ENCODE results near the gene FAM43B.

The FAM43B gene

DNA sequence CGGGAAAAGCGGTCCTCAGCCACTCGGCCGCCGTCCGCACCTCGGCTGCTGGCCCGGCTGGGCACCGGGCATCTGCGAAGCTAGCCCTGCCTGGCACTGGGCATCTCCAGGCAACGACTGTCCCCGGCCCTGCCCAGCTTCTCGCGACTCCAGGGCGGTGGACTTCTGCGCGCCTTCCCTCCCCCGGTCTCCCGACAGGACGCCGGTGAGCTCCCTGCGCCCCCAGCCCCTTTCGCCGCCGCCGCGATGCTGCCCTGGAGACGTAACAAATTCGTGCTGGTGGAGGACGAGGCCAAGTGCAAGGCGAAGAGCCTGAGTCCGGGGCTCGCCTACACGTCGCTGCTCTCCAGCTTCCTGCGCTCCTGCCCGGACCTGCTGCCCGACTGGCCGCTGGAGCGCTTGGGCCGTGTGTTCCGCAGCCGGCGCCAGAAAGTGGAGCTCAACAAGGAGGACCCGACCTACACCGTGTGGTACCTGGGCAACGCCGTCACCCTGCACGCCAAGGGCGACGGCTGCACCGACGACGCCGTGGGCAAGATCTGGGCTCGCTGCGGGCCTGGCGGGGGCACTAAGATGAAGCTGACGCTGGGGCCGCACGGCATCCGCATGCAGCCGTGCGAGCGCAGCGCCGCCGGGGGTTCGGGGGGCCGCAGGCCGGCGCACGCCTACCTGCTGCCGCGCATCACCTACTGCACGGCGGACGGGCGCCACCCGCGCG is 514 bp downstream of the FAM43B start:
- no peak for DNase-seq

DNA sequence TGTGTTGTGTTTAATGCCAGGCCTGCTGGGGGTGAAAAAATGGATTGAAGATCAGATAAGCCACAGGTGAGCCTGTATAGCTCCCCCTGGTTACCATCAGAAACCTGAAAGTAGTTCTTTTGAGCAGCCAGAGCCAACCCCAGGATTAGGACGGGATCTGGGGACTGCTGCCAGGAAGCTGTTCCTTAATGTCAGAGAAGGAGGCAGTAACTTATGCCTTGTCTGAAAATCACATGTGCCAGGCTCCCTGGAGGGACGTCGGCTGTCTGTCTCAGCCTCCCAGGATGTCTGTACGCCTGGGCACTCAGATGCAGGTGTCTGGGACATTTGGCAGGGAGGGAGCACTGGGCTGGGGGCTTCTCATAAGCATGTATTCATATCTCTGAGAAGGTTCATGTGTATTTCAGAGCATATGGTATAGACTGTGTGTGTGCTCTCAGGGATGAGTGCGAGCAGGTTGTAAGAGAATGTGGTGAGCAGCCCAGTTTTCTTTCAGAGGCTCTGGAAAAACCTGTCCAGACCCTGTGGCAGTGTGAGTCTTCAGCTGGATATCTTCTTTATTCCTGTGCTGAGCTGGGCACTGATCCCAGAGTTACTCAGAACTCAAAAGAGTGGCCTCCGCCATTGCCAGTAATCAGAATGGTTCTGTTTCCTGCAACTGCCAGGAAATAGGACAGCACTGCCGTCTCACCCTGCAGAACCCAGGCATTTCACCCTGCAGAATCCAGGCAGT is 2.8 kb downstream of the FAM43B start:
- DNase-seq, result no peak

DNA sequence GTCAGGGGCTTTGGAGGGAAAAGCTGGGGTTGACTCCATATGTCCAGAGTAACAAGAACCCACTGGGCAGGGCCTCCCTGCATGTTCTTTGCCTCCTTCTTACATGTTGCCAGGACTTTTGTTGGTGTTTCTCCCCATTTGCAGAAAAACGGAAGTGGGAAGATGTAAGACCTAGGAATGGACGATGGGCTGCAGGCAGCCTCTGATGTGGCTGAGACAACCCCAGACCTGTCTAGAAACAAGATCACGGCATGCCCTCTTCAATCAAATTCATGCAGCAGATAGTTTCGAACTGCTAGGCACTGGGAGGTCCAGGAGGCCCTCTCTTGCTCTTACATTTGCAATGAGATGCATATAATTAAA is 3.4 kb downstream of the FAM43B start:
- no peak for DNase-seq

DNA sequence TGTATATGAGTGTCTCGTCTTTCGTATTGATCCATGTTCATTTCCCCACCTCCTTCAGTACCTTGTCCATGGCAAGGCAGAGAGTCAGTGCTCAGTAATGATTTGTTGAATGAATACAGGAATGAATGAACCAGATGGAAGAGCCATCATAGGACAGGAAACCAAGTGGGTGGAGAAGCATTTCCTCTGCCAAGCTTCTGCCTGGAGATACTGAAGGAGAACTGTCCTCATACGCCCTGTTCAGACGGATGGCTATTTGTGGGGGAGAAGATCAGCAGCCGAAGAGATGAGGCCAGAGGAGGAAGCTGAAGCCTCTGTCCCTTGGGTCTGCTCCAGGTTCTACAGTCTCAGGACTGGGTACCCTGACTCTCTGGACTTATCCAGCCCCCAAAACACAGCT is 5.8 kb downstream of the FAM43B start:
- DNase-seq, result no peak

DNA sequence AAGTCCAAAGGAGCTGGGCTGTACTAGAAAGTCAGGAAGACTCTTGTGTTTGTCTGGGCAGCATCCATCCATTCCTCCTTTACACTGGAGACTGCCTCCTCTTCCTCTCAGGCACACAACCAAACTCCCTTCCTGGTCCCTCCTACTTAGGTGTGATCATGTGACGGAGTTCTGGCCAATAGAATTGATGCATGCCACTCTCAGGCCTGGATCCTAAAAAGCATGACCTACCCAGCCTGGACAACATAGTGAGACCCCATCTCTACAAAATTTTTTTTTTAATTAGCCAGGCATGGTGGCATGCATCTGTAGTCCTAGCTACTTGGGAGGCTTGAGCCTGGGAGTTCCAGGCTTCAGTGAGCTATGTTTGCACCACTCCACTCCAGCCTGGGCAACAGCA is 8.6 kb downstream of the FAM43B start:
- DNase-seq, result no peak

DNA sequence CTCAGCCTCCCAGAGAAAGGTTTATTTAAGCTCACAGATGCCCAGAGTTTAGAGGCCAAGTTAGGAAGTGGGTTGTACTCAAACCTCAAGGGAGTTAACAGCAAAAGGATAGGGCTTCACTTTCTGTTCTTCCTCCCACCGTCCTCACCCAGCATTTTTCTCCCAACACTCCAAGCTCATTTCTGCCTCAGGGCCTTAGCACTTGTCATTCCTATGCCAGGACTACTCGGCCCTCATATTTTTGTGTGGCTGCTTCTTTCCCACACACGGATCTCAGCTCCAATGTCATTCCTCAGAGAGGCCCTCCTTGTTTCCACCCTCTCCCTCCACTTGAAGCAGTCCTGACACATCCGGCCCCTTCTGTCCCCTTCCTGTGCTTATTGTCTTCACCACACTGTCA is 12.9 kb downstream of the FAM43B start:
- DNase-seq, result no peak

DNA sequence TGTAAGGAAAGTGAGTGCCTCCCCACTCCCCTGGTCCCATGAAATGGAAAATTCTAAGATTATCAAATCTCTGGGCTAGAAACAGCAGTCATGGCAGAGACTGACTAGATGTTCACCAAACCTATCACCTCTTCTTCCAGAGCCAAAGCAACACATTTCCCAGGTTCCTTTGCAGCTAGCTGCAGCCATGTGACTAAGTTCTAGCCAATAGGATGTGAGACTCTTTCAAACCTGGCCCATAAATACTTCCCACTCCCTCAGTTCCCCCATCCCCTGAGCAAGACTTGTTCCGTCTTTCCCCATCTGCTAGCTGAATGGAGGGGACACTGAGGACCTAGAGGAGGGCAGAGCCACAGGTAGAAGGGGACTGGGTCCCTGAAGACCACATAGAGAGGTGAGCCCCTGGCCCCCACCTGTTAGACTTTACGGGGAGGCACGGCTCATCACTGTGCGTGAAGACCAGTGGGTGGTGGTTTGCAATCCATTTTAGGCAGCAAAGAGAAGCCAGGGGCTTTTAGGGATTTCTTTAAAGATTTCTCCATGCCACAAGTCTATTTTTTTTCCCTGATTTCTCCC is 17.2 kb downstream of the FAM43B start:
- no peak for DNase-seq

DNA sequence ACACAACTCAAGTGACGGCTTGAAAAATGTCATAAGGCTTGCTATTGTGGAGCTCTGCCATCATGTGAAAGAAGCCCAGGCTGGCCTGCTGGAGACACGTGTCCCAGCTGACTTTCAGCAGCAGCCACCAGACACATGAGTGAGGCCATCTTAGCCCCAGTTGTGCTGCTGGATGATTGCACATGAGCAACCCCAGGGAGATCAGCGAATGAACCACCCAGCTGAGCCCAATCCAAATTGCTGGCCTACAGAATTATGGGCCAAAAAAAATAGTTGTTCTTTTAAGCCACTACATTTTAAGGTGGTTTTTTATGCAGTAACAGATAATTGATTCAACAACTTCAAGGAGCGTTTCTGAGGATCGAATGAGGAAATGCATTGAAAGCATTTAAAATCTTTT is 19.1 kb downstream of the FAM43B start:
- DNase-seq, result no peak

DNA sequence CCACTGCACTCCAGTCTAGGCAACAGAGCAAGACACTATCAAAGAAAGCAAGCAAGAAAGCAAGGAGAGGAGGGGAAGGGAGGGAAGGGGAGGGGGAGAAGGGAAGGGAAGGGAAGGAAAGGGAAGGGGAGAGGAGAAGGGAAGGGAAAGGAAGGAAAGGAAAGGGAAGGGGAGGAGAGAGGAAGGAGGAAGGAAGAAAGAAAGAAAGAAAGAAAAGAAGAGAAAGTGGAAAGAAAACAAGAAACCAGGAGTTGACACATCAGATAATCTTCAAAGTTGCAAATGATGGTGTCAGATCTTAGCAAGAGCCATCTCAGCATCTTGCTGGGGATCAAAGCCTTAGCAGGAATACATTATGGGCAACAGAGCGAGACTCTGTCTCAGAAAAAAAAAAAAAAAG is 21.6 kb downstream of the FAM43B start:
- no peak for DNase-seq

DNA sequence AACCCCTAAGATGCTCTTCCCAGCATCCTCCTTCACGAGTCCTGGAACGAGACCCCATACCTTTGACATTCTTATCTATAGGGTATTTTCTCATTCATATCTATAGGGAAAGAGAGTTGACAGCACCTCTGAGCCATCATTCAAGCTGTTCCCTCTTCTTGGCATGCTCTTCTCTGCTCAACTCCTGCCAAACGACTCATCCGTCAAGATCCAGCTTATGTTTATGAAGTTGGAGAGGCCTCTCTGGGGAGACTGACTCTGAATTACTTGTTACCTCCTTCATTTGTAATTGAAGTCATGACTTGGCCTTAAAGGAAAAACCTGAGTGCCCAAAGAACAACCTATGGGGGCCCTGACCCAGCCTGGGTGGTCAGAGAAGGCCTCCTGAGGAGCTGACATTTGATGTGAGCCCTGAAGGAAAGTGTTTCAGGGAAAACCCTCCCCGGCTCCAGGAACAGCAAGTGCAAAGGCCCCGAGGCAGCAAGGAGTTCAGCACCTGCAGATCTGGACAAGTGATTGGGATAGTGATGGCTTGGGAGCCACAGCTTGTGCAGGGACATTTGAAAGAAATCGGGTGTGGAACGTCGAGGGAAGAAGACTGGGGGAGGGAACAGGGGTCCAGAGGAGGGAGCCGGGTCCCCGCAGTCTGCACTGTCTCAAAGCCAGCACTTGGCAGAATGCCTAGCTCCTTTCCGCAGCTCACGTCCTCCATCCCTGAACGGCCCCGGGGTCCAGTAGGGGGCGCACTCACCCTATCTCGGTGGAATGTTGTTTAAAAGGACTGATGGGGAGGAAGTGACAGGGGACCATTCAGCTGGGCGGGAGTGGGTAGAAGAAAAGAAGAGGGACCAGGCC is 22.5 kb downstream of the FAM43B start:
- DNase-seq, result peak in 2 of 4 experiments; percentile 20 to 40

DNA sequence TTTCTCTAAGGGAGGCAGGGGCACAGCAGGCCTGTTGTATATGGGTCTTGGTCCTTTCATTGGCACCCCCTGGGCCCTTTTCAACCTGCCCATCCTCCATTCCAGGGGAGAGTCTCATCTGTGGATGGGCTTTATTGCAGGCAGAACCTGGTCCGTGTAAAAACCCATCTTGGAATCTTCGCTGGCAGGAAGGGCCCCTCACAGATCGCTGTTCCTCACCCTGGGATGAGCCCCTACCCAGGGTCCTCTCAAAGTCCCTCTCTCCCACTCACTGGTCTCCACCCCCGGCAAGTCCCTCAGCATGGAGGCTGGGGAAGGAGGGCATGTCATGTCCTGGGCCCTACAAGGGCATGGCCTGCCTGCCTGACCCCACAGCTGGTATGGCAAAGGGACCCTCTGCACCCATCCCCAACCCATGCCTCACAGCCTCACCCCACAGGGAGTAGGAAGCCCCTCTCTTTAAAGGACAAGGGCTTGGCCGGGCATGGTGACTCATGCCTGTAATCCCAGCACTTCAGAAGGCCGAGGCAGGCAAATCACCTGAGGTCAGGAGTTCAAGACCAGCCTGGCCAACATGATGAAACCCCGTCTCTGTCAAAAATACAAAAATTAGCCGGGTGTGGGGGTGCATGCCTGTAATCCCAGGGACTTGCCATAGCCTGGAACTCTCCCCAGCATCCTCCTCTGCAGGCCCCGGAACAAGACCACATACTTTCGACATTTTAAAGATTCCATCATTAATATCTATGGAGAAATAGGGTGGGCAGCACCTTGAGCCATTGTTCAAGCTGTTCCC is 23.4 kb downstream of the FAM43B start:
- DNase-seq, result no peak

DNA sequence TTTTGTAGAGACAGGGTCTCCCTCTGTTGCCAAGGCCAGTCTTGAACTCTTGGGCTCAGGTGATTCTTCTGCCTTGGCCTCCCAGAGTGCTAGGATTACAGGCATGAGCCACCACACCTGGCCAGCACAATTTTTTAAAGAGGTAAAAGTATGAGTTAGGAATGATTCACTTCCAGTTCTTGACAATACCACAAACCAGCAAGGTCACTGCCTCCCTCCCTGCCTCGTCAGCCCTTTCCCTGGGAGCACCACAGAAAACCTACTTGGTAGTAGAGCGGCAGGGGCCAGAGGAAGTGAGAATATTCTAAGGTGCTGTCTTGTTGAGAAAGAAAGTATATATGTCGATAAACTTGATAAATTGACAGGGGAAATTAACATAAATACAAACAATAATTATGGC is 25.7 kb downstream of the FAM43B start:
- no peak for DNase-seq

DNA sequence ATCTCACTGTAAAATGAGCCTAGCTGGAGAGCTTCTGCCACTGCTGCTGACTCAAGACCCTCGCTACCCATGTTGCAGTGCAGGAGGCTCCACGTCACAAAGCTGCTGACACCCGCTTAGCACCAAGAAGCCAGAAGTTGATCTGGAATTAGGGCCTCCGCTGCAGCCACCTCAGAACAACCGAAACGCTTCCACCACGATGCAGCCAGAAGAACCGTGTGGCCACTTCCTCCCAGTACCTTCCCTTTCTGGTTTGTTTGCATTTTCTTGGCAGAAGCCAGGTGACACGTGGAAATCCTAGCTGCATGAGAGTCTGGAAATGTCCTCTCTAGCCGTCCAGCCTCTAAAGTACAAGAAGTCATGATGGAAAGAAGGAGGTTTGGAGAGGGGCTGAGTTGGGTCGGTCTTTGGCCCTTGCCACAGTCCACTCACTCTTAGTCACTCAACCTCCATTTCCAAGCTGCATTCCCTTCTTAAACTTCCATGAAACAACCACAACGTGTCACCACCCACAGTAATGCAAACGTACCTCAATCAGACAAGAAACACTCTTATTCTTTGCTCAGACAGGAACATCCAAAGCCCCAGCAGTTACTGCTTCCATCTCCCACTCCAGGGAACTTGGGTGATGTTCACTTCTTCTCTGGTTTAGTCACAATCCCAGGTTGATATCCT is 26.5 kb downstream of the FAM43B start:
- no peak for DNase-seq

DNA sequence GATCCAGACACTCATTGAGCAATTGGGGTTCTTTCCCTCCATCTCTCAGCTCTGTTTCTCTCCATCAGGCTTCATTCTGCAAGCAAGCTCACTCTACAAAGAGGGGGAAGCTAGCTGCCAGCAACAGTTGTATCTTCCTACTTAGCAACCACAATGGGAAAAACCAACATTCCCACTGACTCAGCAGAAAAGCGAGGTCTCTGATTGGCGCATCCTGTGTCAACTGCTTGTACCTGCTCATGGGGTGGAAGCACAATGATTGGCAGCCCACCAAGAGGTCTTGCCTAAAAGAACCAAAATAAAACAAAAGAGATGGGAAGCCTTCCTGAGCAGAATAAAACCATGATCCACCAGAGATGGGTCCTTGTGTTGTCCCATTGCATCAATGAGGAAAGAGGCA is 32.5 kb downstream of the FAM43B start:
- DNase-seq, result no peak

DNA sequence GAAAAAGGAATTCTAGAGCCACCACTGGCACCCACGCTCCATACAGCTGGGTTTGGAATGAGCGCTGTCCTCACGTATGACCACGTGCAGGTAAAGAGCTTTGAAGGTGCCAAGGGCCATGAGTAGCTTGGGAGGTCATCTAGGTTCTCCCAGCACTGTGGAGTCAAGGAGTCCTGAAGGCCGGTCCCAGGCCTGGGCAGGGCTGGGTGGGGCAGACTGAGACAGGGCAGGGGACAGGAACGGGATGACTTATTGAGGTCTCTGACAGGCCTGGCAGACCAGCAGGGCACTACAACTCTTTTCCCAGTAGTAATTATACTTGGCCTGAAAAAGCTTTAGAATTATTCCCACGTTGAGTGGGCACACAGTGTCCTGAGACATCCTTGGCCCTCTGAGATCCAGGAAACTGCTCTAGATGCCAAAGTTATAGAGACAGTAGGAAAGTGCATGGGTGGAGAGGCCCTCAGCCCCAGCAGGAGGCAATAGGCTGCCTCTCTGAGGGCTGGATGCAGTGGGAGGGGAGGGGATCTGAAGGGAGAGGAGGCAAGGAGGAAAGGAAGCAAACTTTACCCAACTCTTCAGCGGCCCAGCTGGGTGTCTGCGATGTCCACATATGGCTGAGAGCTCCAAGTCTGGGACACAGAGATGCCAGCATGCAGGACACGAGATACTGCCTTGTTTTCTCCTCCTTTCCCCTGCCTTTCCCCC is 34.7 kb downstream of the FAM43B start:
- DNase-seq, result no peak

DNA sequence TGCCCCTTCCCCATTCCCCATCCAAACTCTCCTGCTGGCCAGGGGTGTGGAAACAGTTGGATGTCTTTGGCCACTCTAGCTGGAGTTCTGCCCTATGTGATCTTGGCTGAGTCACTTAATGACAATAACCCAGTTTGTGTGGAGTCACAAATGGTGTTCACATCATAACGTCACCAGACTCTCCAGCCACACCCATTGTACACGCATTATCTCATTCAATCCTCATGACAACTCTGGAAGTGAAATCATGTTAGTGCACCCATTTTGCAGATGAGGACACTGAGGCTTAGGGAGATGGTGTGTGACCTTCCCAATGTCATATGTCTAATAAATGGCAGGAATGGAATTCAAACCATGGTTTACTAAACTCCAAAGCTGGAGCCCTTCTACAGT is 35.3 kb downstream of the FAM43B start:
- DNase-seq, result no peak

DNA sequence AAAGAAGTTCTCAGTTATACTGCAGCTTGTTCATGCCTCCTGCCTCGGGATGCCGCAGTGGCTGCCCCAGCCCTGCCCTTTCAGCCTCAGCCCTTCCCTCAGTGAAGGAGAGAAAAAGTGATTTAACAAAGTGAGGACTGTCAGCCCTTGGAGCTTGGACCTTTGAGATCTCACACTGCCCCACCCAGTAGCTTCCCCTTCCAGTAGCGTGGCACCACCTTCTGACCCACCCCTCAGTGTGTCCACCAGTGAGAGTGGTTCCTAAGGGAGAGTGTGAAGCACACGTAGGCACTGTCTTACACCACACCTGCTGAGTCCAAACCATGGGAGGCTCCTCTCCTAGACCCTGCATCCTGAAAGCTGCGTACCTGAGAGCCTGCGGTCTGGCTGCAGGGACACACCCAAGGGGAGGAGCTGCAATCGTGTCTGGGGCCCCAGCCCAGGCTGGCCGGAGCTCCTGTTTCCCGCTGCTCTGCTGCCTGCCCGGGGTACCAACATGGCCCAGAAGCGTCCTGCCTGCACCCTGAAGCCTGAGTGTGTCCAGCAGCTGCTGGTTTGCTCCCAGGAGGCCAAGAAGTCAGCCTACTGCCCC is 36.4 kb downstream of the FAM43B start, which contains the start of gene CDA:
TSS of gene CDA (plus strand) at position 464 of the 592 bp plus-strand sequence. CDS start at position 497, 33 bp downstream.
- no peak for DNase-seq

DNA sequence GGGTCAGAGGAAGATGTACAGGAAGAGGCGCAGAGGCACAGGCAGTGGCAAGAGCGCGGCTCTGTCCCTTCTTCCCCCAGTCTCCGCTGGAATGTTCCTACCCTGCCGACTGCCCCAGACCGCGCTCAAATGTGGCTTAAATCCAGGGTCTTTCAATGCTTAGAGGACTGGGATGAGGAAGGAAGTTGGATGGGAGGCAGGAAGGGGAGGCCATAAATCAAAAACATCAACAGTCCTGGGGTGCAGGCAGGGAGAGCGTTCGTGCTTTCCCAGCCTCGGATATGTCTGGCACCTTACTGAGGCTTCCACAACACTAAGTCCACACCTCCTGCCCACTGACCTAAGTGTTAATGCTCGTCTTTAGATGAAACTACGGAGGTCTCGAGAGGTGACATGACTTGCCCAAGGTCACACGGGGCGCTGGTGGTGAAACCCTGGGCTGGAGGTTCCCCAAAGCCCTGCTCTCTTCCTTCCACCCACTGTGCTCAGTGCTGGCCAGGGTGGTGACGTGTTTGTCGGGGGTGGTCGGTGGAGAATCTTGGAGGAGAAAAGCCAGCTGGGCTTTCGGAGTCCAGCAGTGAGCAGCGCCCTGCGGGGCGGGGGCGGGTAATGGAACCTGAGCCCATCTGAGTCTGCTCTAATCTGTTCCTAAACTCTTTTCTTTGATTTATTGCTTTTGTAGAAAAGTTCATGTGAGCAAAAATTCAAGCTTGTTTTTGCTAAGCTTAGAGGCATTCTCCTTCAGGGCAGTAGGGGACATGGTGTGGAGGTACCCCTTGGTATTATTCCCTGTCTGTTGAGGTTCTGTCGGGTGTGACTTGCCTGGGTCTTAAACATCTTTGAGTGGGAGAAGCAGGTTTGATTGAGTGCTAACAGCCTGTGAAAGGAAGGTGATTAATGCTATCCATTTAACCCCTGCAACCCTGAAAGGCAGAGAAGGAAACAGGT is 37.2 kb downstream of the FAM43B start:
- DNase-seq, result no peak

DNA sequence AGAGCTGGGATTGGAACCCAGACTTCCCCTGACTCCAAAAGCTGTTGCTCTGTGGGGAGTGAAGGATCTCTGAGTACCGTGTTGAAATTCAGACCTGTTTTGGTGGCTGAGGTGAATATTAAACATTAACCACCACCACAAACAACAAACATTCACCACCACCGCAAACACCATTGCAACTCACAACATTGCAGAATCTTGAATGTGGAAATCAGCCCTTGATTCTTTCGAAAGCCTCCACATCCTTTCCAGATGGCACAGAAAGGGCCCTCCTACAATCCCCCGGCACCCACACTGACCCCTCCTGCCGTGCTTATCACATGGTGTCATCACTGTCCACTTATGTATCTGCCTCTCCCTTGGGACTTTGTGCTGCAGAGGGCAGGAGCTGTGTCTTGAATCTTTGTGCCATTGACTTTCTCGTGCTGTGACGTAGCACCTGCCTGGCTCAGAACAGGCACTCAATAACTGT is 38.0 kb downstream of the FAM43B start:
- no peak for DNase-seq

Data from activated CD4-positive, CD25-positive, alpha-beta regulatory T cell (primary cell).